Measurements from ENCODE around the gene GSG1L.

Gene GSG1L

GRCh38 chr16:28107232-28107631 lies 43.7 kb upstream of the GSG1L start:
- DNase-seq (ENCODE audit: low read depth), result no peak
- no peak overlapping the region for H3K4me3 ChIP-seq (ENCODE audit: control insufficient read depth, low read depth, low read length)
- no peak for TF ChIP-seq CTCF (IDR thresholded peaks at IDR 0.05; ENCODE audit: control insufficient read depth, insufficient read depth, low read depth, low read length, missing control alignments)

DNA sequence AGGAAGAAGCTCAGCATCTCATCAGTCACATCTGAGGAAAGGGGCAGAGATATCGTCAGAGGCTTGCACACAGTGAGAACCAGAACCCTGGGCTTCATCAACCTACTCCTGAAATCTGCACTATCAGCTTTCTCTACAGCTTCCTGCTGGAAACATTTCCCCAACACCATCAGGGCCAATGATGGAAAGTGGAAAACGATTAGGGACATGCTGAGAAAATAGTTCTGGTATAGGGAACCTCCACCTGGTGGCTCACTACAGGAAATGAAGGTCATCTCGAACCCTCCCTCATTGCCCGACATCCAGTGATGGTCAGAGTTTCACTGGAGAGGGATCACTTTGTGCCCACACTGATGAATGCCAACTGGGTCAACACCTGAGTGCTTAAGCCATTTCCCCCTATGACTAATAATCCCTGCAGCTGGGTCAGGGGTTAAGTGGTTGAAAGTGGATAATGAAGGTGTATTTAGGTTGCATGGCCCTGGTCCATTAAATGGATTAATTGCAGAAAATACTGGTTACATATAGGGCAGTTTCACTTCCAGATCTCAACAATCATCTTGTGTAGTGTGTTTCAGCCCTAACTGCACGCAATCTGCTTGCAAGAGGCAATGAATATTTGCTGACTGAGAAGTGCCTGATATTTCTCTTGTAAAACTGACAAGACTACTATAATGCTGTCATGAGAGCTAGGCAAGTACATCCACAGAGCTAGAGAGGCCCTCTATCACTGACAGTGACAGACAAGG lies 43.1 kb upstream of the GSG1L start:
- no peak for TF ChIP-seq CTCF (IDR thresholded peaks at IDR 0.05; ENCODE audit: control insufficient read depth, insufficient read depth, low read depth, low read length, missing control alignments)
- H3K4me3 ChIP-seq (ENCODE audit: control insufficient read depth, low read depth, low read length), result no peak overlapping the region
- DNase-seq (ENCODE audit: low read depth), result no peak

DNA sequence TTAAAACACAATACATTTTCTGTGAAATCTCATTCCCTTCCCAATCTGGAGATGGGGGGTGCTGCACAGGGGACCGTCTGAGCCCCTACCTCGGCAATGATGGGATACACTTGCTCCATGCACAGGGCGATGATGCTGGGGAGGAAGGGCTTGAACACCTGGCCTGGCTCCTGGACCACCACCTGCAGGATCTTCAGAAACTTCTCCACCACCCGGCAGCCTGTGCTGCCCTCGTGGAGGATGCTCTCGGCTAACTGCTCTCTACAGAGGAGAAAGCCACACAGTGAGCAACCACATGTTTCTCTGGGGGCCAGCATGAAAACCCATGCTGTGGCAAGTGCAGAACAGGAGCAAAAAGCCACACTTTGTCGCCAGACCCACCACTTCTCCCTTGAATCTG lies 42.4 kb upstream of the GSG1L start:
- TF ChIP-seq CTCF (IDR thresholded peaks at IDR 0.05; ENCODE audit: control insufficient read depth, insufficient read depth, low read depth, low read length, missing control alignments), result no peak
- no peak for DNase-seq (ENCODE audit: low read depth)

GRCh38 chr16:28105297-28105696 lies 41.8 kb upstream of the GSG1L start:
- no peak overlapping the region for H3K4me3 ChIP-seq (ENCODE audit: control insufficient read depth, low read depth, low read length)
- no peak for DNase-seq (ENCODE audit: low read depth)
- TF ChIP-seq CTCF (IDR thresholded peaks at IDR 0.05; ENCODE audit: control insufficient read depth, insufficient read depth, low read depth, low read length, missing control alignments), result no peak

More for the DNA sequence above, 42.4 kb upstream of the GSG1L start:
- H3K4me3 ChIP-seq (ENCODE audit: control insufficient read depth, low read depth, low read length), result no peak overlapping the region

DNA sequence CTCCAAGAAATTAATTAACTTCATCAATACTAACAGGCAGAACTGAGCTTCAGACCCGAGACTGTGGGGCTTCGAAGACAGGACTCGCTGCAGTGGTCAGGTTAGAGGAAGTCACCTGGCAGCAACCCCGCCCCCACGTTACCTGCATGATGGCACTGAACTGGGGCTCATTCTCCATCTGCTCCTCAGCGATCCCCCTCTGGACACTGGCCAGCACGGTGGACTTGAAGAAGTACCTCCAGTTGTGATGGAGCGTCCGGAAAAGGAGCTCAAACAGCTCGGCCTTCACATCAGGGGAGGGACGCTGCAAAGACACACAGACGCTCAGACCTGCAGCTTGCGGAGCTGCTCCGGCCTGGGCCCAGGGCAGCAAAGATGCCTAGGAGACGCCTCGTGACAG lies 40.9 kb upstream of the GSG1L start:
- DNase-seq (ENCODE audit: low read depth), result no peak
- no peak overlapping the region for H3K4me3 ChIP-seq (ENCODE audit: control insufficient read depth, low read depth, low read length)
- no peak for TF ChIP-seq CTCF (IDR thresholded peaks at IDR 0.05; ENCODE audit: control insufficient read depth, insufficient read depth, low read depth, low read length, missing control alignments)

DNA sequence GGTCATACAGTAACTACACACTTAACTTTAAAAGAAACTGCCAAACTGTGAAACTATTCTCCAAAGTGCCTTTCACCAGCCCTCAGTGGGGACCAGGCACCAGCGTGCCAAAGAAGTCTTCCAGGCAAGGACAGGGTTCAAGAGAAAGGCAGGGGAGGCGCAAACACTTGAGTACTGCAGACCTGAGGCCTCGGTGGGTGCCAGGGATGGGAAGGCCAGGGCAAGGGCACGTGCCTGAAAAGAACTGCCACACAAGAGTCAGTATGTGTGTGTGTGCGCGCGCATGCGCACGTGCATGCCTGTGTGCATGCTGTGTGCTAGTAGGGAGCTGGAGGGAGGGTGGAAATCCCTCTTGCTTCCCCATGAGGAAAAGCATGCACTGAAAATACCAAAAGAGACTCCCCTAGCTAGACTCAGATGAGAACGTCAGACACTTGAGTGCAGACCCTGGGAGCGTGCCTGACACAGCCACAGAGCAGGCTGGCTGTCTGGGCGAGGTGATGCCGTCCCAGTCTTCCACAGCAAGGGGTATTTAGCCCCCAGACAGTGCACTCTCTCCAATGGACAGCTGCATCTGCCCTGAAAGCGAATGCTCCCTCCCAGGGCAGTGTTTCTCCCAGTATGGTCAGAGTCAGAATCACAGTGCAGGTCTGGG lies 40.1 kb upstream of the GSG1L start:
- TF ChIP-seq CTCF (IDR thresholded peaks at IDR 0.05; ENCODE audit: control insufficient read depth, insufficient read depth, low read depth, low read length, missing control alignments), result no peak
- no peak for DNase-seq (ENCODE audit: low read depth)
- no peak overlapping the region for H3K4me3 ChIP-seq (ENCODE audit: control insufficient read depth, low read depth, low read length)
